Measurements from ENCODE around the gene BCAS3.

BCAS3 gene

DNA sequence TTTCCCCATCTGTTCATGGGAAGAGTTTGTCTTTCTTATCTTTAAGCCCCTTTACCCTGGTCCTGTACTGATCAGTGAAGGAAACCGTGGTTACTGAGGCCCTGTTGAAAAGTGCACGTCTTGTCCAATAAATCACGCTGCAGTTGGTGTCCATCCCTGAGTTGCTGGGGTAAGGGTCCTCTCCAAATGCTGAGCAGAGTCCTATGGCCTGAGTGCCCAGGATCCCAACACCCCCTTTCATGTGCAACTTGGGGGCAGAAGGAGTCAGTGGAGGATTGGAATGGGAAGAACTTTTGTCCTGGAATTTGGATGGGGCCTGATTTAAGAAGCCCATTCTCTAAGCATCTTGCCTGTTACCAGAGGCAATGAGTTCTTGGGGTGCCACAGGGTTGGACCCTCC, 715.0 kb downstream of the BCAS3 start:
- DNase-seq, result no peak

DNA sequence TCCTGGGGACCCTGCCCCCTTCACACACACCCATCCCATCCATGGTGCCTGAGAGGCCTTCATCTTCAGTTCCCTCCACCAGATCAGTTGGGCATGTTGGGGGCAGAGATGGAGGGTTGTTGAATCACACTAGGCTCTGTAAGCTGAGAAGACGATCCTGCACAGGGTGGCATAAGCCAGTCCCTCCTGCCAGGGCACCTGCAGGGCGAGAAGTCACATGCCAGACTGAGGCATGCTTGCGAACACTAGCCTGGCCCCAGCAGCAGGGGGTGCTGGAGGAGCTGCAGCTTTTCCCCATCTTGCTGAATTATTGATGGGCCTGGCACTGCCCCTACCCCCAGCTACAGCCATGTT, 715.9 kb downstream of the BCAS3 start:
- no peak for DNase-seq

DNA sequence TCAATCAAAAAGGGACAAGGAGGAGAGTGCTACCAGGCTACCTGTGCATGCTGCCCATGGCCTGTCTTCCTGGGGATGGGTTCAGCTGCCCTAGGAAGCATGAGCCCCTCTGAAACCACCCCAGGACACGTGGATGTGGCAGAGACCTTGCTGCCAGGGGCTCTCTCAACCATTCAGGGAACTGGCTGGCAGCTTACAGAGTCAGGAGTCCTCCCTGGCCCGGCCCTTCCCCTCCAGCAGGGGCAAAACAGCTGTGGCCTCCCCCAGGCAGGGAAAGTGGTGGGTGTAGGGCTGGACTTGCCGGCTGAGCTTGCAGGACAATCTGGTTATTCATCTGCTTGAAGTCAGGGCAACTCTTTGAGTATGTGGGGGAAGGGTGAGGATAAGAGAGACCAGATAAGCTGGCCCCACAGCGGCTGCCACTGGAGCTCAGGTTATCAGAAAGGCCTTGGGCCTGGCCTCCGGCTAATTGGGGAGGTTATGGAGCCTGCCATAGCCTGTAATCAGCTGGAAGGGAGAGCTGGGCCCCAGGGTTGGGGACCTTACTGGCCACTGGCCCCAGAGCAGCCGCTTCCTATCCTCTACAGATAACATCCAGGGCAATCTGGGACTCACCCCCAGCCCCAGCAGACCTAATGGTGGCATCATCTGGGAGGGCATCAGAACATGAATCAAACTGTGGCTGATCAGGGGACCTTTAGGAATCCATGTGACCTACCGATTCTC, 716.4 kb downstream of the BCAS3 start:
- no peak for DNase-seq

DNA sequence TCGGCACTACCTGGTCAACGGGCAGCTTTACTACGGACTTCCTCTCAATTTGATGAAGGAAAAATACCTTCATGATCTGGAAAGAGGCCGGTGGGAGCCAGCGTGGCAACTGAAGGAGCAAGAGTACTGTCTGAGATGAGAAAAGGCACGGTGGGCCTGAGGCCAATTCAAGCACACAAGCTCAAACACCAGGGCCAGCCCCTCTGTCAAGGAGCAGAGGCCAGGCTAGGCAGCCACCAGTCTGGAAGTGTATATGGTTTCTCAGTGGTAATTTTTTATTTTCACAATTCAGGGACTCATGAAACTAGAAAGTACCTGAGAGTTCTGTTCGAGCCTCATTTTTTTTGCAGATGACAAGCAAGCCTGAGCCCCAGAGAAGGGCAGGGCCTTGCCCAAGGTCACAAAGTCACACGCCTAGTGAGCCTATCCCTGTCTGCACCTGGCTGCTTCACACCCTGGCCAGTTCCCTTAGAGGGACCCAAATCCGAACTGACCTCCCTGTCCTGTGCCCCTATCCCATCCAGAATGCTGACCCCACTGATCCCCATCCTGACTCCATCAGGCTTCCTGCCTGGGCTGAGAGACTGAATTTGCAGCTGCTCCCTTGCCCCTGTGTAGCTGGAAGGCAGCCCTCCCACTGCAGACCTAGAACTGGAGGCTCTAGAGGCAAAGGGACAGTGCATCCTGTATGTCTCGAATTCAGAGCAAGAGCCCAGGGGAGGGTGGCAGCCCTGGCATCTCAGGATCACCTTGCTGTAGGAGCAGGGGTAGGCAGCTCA, 717.2 kb downstream of the BCAS3 start:
- no peak for DNase-seq

DNA sequence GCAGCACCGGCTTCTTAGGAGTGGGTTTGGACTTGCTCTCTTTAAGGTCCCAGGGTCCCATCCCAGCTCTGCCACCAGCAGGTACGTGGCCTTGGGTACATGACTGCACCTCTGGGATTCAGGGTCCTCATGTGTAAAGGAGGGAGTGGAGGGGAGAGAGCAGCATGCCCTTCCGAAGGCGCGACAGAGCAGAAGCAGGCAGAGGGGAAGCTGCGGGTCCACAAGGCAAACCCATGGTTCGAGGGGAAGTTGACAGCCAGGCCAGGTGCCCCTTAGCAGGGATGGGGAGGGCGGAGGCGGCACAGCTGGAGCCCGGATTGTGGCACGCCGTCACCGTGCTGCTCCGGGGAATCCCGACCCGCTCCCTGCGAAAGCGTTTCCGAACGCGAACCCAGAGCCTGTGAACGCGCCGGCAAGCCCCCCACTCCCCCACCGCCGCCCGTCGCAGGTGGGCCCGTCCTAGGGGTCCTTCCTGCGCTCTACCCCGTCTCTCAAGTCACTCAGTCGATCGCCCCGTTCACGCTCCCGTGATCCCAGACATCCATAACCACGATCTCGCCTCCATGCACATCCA, 717.8 kb downstream of the BCAS3 start:
- no peak for DNase-seq

DNA sequence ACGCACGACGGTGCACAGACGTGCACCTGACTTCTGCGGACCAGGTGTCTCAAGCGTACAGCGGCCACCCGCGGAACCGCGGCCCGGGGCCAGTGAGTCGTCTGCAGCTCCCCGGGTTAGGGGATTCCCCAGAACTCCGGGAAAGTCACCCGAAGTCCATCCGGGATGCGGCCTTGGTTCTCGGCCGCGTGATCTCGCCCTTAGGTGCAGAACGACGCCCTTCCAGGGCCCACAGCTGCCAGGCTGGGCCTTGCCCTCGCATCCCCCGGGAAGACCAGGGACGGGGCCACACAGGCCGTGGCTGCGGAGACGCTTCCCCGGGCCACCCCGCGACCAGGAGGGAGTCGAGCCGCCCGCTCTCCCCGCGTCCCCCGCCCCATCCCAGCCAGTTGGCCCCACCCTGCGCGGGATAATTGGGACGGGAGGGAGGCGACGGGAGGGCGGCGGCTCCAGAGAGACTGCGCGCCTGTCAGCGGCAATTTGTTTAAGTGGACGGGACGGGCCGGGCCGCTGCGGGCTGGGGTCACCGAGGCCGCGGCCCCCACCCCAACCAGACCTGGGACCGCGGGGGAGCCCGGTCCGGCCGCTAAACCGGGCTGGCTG, 718.4 kb downstream of the BCAS3 start:
- DNase-seq, result no peak

DNA sequence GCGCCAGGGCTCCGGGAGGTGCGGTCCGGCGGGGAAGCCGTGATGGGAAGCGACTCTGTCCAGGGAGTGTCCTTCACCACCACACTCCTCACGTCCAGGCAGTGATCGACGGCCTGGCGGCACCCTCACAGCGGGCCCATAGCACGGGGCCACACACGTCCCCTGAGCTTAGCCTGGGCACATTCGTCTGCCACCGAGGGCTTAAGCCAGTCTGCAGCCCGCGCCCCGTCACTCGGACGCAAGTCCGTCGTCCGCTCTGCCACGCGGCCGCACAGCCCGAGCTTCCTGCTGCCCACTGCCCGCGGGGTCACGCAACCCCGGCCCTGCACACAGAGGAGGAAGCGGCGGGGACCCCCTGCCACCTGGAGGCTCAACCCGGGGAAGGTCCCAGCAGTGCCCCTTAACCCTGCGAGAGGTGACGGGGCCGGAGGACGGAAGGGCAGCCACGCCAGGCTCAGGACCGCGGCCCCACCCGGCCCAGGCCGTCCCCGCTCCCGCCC, 719.0 kb downstream of the BCAS3 start:
- DNase-seq, result no peak

DNA sequence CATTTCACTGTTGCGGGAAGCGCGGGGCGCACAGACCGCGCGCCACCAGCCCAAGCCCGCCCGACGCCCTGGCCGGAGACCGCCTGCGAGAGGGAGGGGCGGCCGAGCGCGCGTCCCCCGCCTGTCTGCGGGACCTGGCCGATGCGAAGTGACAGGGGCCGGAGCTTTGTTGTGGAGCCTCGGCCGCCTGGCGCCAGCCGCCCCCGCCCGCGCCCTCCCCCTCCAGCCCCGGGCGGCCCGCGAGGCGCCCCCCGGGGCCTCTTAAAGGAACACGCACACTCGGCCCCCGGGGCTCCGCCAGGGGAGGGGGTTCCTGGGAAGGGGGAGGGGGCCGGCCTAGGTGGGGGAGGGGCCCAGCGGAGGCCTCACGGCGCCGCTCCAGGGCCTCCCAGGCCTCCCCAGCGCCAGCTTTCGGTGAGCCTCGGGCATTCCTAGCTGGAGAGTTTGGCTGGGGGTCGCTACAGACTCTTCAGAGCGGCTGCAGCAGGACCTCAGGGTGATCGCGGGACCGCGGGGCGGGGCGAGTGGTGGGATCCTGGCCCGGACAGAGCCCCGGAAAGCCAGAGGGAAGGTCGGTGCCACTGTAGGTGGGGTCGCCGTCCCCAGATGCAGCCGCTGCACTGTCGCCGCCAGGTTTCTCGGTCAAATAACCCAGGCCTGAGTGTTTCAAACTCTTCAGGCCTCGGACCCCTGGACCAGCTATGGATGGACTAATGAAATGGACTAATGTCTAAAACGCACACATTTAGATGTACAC, 719.6 kb downstream of the BCAS3 start:
- DNase-seq, result no peak

DNA sequence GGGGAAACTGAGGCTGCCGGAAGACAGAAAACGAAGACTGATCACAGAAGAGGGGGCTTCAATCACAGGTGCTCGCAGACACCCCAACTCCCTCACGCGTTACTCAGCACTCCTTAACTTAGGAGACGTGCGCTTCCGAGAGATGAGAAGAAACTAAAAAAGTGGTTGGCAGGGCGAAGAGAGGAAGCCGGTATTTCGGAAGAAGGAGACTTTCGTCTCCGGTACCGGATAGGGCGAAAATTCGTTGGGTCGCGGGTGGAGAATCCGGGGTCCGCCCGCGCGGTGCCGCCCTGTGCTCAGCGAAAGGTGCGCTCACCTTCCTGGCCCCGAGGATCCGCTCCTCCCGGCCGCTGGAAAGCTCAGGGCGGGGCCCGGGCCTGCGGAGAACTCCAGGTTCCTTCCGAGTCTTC, 721.1 kb downstream of the BCAS3 start:
- no peak for DNase-seq

DNA sequence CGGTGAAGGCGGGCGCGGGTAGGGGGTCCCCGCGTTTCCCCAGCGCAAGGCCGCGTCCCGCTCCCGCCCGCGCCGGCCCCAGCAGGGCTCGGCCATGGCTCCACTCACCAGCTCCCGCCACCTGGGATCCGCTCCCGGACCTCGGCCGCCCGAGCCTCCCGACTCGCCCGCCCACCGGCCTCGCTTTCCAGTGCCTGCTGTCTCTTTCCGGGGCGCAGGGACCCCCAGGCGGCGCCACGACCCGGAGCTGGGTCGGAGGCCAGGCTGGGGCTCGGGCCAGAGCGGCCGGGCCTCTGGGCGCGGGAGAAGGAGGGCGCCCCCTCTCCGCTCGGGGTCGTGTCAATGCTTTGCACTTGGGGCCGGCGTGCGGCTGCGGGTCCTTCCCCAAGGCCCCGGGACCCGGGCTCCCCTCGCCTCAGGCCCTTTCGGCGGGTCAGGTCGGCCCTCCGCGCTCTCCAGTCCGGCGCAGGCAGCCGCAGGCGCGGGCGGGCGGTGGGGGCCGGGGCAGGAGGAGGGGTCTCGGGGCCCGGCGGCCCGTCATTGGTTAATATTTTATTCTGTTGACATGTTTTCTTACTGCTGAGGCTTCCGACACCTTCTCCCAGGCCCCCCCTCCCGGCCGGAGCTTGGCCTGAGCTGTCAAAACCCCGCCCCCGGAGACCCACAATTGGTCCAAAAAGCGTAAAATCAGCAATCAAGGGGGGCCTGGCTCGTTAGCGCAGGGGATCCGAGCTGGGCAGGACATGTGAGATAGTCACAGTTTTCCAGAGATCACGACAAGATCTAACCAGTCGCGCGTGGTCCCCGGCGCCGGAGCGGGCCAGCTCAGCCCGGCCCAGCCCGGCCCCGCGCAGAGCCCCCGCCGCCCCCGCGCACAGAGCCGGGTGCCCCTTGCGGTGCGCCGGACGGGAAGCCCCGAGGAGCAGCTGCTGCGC, 721.7 kb downstream of the BCAS3 start, which contains the start of gene TBX2:
TBX2 (plus strand) TSS at position 713 of the 935 bp plus-strand sequence. CDS start 334 bp downstream, outside the sequence.
- no peak for DNase-seq

DNA sequence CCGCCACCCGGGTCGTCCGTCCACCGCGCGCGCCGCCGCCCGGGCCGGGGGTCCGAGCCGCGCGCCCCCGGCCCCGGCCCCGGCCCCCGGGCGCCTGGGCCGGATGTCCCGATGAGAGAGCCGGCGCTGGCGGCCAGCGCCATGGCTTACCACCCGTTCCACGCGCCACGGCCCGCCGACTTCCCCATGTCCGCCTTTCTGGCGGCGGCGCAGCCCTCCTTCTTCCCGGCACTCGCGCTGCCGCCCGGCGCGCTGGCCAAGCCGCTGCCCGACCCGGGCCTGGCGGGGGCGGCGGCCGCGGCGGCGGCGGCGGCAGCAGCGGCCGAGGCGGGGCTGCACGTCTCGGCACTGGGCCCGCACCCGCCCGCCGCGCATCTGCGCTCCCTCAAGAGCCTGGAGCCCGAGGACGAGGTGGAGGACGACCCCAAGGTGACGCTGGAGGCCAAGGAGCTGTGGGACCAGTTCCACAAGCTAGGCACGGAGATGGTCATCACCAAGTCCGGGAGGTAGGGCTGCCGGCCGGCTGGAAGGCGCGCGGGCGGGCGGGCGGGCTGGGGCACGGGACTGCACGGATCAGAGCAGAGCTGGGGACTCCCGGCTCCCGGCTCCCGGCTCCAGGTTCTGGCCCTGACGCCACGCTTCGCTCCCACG, 722.5 kb downstream of the BCAS3 start:
- no peak for DNase-seq

DNA sequence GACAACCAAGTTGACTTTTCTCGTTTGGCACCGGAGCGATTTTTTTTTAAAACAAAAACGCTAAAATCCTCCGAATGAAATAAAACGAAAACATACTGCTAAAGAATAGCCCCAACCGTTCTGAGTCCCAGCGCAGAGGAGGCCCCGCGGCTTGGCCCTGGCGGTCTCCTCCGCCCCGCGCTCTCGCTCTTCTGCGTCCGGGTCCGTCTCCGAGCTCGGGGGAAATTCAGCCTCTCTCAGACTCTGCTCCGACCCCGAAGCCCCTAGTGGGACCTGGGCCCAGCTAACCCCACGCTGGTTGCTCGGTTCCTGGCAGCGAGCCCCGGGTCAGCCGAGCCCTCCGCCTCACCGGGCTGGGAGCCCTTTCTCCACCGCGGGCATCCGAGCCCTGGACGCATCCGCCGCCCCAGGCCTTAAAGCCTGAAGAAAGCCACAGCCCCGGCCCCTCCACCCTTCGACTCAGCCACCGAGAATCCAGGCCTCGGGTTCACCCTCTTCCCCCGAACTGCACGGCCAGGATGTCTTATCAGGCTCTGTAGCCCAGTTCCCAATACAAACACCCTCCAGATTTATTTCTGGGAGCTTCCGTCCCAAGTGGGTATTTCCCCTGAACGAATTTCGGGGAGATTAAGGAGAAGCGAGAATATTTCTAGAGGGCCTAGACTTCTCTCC, 723.2 kb downstream of the BCAS3 start:
- DNase-seq, result no peak

DNA sequence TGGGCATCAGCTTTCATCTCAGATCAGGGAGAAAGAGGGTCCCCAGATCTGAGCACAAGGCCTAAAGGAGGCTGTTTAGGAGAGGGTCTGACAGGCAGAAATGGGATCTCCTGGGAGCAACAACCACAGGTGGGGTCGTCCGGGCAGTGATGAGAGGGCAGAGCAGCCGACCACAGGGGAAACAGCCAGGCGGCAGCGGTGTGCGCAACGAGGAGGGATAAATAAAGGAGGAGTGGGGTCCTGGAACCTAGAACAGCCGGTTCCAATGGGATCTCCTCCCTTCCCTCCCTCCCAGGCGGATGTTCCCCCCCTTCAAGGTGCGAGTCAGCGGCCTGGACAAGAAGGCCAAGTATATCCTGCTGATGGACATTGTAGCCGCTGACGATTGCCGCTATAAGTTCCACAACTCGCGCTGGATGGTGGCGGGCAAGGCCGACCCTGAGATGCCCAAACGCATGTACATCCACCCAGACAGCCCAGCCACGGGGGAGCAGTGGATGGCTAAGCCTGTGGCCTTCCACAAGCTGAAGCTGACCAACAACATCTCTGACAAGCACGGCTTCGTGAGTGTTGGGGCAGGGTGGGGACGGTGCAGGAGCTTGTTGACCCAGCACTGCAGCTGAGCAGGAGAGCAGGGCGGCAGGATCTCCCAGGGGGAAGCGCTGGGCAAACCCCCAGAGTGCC, 723.9 kb downstream of the BCAS3 start:
- no peak for DNase-seq

DNA sequence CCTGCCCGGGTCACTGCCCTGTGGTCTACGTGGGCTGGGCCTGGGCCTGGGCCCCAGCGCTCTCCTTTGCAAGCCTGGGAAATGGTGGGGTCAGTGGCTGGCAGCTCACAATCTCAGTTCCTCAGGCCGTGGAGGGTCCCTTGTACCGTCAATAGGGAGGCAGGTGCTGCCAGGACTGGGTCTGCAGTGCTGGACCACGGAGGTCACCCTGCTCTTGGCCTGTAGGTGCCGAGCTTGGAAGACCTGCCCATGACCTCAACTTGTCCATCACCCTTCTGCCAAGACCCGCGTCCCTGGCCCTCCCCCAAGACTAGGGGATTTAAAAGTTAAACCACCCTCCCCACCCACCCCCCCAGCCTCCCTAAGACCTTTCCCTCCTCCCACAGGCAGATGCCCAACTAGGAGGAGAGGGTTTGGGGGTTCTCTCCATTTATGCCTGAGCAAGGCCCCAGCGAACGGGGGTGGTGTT, 724.5 kb downstream of the BCAS3 start:
- no peak for DNase-seq

DNA sequence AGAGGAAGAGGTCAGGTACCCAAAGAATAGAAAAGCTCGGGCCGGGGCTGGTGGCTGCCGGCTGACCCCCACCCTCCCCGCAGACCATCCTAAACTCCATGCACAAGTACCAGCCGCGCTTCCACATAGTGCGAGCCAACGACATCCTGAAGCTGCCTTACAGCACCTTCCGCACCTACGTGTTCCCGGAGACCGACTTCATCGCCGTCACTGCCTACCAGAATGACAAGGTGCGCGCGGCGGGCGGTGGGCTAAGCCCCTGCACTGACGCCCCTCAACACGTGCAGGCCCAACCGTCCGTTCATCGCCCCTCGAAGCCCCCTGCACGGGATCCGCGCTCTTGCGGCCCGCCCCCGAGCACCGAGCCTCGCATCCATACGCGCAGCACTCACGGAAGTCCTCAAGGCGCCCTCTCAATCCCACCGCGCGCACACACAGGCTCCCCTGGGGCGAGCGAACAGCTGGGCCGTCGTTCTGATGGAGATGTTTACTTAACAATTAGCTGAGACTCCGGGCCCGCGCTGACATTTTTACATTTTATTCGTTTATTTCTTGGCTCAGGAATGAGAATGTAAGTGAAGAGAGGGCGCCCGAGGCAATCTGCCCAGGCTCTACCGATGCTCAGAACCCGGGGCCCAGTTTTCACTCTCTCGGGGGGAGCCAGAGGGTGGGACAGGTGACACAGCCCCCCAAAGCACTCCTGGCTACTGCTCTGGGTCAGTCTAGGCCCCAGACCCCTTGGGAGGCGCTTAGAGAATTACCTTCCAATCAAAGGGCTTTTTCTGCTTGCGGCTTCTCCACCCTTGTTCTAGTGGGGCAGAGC, 725.5 kb downstream of the BCAS3 start:
- no peak for DNase-seq

DNA sequence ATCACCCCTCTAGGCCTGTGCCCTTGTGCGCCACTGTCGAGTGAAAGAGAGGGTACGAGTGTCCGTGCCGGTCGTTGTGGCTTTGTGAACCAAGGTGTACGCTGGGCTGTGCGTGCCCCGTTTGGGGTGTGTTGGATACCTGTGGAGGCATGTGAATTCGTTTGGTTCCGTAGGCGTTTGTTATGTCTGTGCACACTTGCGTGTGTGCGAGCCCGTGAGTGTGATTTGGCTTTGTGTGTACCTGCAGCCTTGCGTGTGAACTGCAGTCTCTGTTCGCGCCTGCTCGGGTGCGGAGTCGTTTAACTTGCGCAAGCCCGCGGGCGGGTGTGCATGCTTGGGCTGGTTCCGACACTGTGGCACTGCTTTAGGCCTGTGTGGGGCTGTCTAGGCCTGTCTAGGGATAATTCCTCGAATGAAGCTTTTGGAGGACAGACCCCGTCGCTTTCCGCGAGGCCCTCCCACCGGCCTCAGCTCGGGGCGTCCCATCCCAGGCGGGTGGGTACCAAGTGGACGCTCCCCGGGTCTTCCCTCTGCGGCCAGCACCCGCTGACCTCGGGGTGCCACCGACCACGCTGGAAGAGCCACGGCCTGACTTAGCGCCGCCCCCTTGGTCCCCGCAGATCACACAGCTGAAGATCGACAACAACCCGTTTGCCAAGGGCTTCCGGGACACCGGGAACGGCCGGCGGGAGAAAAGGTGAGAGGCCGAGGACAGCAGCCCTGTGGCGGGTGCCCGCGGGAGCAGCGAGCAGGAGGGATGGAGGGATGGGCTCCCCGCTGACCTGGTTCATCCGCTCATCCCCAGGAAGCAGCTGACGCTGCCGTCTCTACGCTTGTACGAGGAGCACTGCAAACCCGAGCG, 726.4 kb downstream of the BCAS3 start:
- no peak for DNase-seq

DNA sequence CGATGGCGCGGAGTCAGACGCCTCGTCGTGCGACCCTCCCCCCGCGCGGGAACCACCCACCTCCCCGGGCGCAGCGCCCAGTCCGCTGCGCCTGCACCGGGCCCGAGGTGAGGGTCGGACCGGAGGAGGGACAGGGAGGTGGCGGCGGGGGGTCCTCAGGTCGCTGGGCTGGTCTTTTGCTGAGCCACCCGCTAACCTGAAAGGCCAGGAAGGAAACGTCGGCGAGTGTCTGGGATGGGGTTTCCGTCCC, 726.9 kb downstream of the BCAS3 start:
- no peak for DNase-seq
